Mesenchymal stem cell (in vitro differentiated cells and primary cell): ENCODE data around the gene TYMP.

Experiments used
- DNase-seq: peaks from one replicate; pipeline ENCODE4 v3.0.0-alpha.2; 2013
- H2AFZ ChIP-seq: one replicate; pipeline ENCODE4 v1.6.1; 2013; ENCODE audit warnings: low read depth, mild to moderate bottlenecking, control low read depth, inconsistent platforms, low read length, moderate library complexity
- H2AK5ac ChIP-seq: 2 replicates; pipeline ENCODE4 v1.6.1; 2013; ENCODE audit warnings: low read length, moderate library complexity, mild to moderate bottlenecking, inconsistent platforms; ENCODE audit not compliant: severe bottlenecking
- H2BK120ac ChIP-seq: one replicate; pipeline ENCODE4 v1.6.1; 2013; ENCODE audit warnings: low read depth, mild to moderate bottlenecking, inconsistent platforms, low read length, moderate library complexity
- H2BK12ac ChIP-seq, 2 experiments: one replicate each; pipeline ENCODE4 v1.6.1; 2013; ENCODE audit warnings: inconsistent platforms in 2 of 2, low read length in 2 of 2, mild to moderate bottlenecking in 2 of 2, moderate library complexity in 2 of 2, control low read depth in 1 of 2
- H2BK15ac ChIP-seq: one replicate; pipeline ENCODE4 v1.6.1; 2013; ENCODE audit warnings: mild to moderate bottlenecking, low read depth, inconsistent platforms; ENCODE audit not compliant: poor library complexity, severe bottlenecking
- H2BK5ac ChIP-seq: 2 replicates; pipeline ENCODE4 v1.6.1; 2013; ENCODE audit warnings: low read depth, mild to moderate bottlenecking, low read length, control low read depth, inconsistent platforms; ENCODE audit not compliant: poor library complexity, severe bottlenecking
- H3K14ac ChIP-seq, 2 experiments: one replicate each; pipeline ENCODE4 v1.6.1; 2013; ENCODE audit warnings: inconsistent platforms in 2 of 2, low read length in 2 of 2, control low read depth in 1 of 2, mild to moderate bottlenecking in 1 of 2, moderate library complexity in 1 of 2
- H3K18ac ChIP-seq, 2 experiments: one replicate each; pipeline ENCODE4 v1.6.1; 2013; ENCODE audit warnings: inconsistent platforms in 2 of 2, low read length in 2 of 2, control low read depth in 1 of 2, low read depth in 1 of 2, mild to moderate bottlenecking in 1 of 2
- H3K23ac ChIP-seq, 2 experiments: one replicate each; pipeline ENCODE4 v1.6.1; 2013; ENCODE audit warnings: inconsistent platforms in 2 of 2, low read length in 2 of 2, mild to moderate bottlenecking in 2 of 2, moderate library complexity in 2 of 2, control low read depth in 1 of 2
- H3K27ac ChIP-seq: 2 replicates; pipeline ENCODE4 v1.5.1; 2013; ENCODE audit warnings: mild to moderate bottlenecking, moderate library complexity, low read length, control low read depth, inconsistent platforms; ENCODE audit not compliant: poor library complexity, severe bottlenecking
- H3K27me3 ChIP-seq, 2 experiments: 2 replicates each; pipeline versions ENCODE4 v1.6.1 to v1.7.0; 2013; ENCODE audit warnings: low read length in 2 of 2, mild to moderate bottlenecking in 2 of 2, moderate library complexity in 2 of 2, control low read depth in 1 of 2, inconsistent platforms in 1 of 2; ENCODE audit not compliant: control insufficient read depth in 1 of 2, insufficient read depth in 1 of 2
- H3K36me3 ChIP-seq, 2 experiments: 2 replicates each; pipeline versions ENCODE4 v1.6.1 to v1.7.0; 2013; ENCODE audit warnings: low read length in 2 of 2, control low read depth in 1 of 2, inconsistent platforms in 1 of 2, low read depth in 1 of 2, mild to moderate bottlenecking in 1 of 2; ENCODE audit not compliant: insufficient read depth in 2 of 2, control insufficient read depth in 1 of 2
- H3K4ac ChIP-seq, 2 experiments: one replicate each; pipeline ENCODE4 v1.6.1; 2013; ENCODE audit warnings: inconsistent platforms in 2 of 2, low read length in 2 of 2, mild to moderate bottlenecking in 2 of 2, moderate library complexity in 2 of 2, control low read depth in 1 of 2, low read depth in 1 of 2
- H3K4me1 ChIP-seq: 2 replicates; pipeline ENCODE4 v1.6.1; 2013; ENCODE audit warnings: low read depth, low read length, control low read depth; ENCODE audit not compliant: control insufficient read depth, insufficient read depth
- H3K4me2 ChIP-seq: 2 replicates; pipeline ENCODE4 v1.6.1; 2013; ENCODE audit warnings: low read length, mild to moderate bottlenecking, inconsistent platforms; ENCODE audit not compliant: poor library complexity, severe bottlenecking
- H3K4me3 ChIP-seq, 2 experiments: 2 replicates each; pipeline versions ENCODE4 v1.5.1 to v1.7.0; 2013; ENCODE audit warnings: low read length in 2 of 2, mild to moderate bottlenecking in 2 of 2, control low read depth in 1 of 2, low read depth in 1 of 2; ENCODE audit not compliant: insufficient read depth in 1 of 2
- H3K79me1 ChIP-seq: replicated peaks from 2 replicates; pipeline ENCODE4 v1.6.1; 2013; ENCODE audit warnings: mild to moderate bottlenecking, control low read depth, low read length, inconsistent platforms; ENCODE audit not compliant: poor library complexity, severe bottlenecking
- H3K9ac ChIP-seq: 2 replicates; pipeline ENCODE4 v1.7.0; 2013; ENCODE audit warnings: mild to moderate bottlenecking, low read length, moderate library complexity
- H3K9me3 ChIP-seq: 2 replicates; pipeline ENCODE4 v1.7.0; 2013; ENCODE audit warnings: mild to moderate bottlenecking, low read length; ENCODE audit not compliant: control insufficient read depth
- H4K8ac ChIP-seq: one replicate; pipeline ENCODE4 v1.6.1; 2013; ENCODE audit warnings: inconsistent platforms, mild to moderate bottlenecking, low read length, moderate library complexity
- H4K91ac ChIP-seq: one replicate; pipeline ENCODE4 v1.6.1; 2013; ENCODE audit warnings: mild to moderate bottlenecking, low read length, inconsistent platforms
- WGBS: methylation state at CpG from one replicate; pipeline ENCODE4 v1.1.7; 2013; ENCODE audit warnings: mixed read lengths; 5-methylcytosine and 5-hydroxymethylcytosine counted together

TYMP gene

GRCh38 chr22:50547263-50547985 lies 17.6 kb upstream of the TYMP start:
- Histone ChIP-seq H4K8ac (no peak overlapping the region), H4K91ac (no peak overlapping the region), H3K23ac (no peak overlapping the region), H2AFZ (no peak overlapping the region), H2AK5ac (no peak overlapping the region), H3K9me3 (no peaks in the 10 kb centered on the region), H3K4me3 (no peak overlapping the region), H3K27me3 (peaks cover 10 to 64% of the 10 kb centered on the region in 2 experiments), H3K18ac (no peak overlapping the region), H3K79me1 (no peaks in the 10 kb centered on the region), H3K14ac (no peak overlapping the region), H2BK5ac (no peak overlapping the region), H2BK15ac (no peak overlapping the region), H3K4me1 (peaks cover 10% of the 10 kb centered on the region), H3K27ac (no peak overlapping the region), H2BK12ac (no peak overlapping the region), H3K4me2 (no peak overlapping the region), H3K36me3 (no peaks in the 10 kb centered on the region), H3K4ac (no peak overlapping the region), H3K9ac (no peak overlapping the region), H2BK120ac (no peak overlapping the region)
- no peak for DNase-seq
- WGBS, result 93% methylated on average over 35 of the region's 35 CpGs

GRCh38 chr22:50546326-50547262 lies 16.8 kb upstream of the TYMP start:
- H2BK120ac ChIP-seq, result no peak overlapping the region
- 97% methylated on average over 78 of the region's 78 CpGs for WGBS
- H3K79me1 ChIP-seq, result no peaks in the 10 kb centered on the region

DNA sequence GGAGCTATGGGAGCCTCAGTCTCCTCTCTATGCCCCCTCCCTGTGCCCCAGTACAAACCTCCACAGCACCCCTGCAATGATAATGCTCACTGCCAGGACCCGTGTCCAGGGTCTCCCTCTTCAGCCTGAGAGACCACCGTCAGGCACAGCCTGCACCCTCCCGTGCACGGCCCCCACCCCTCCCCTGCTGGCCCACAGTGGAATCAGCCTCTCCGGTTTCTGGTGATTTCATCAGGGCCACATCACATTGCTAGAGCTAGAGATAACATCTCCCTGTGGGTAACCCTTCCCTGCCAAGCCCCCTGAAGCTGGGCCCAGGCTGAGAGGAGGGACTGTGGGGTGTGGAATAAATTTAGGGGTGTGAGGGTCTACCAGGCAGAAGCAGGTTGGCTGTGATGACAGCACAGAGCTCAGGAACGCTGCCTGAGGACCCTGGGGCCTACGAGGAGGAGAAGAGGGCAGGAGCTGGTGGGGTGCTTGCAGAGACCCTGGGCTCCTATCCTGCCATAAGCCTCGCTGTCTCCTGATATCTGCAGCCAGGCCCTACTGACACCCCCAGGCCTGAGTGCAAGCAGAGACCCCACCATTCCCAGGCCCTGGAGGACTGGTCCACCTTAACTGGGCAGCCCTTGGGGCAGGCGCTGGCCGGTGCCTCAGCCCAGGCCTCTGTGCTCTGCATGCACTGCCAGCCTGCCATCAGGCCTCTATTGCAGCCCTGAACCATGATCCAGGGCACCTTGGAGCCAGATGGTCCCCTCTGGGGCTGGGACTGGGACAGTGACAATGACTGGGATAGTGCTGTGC lies 15.9 kb upstream of the TYMP start, which contains the start of gene KLHDC7B:
TSS of gene KLHDC7B (plus strand) at position 378 of the 804 bp plus-strand sequence. CDS start at position 723, 345 bp downstream.
- Histone ChIP-seq H3K9ac (no peak within 1 kb of the TSS), H3K9me3 (no peaks in the 10 kb centered on the region), H3K4me2 (no peak within 1 kb of the TSS), H3K14ac (no peak within 1 kb of the TSS), H3K79me1 (no peaks in the 10 kb centered on the region), H4K91ac (peak within 1 kb of the TSS; percentile 52), H3K4me1 (peaks cover 10% of the 10 kb centered on the region), H3K18ac (peak within 1 kb of the TSS; percentile 48 to 71), H3K4me3 (no peak within 1 kb of the TSS), H3K23ac (no peak within 1 kb of the TSS), H3K4ac (peak within 1 kb of the TSS in 1 of 2 experiments; percentile 47), H3K27ac (no peak within 1 kb of the TSS), H2AFZ (no peak within 1 kb of the TSS), H4K8ac (peak within 1 kb of the TSS; percentile 65), H2BK5ac (no peak within 1 kb of the TSS), H2AK5ac (no peak within 1 kb of the TSS), H3K36me3 (no peaks in the 10 kb centered on the region), H2BK12ac (peak within 1 kb of the TSS; percentile 61 to 67), H3K27me3 (peaks cover 0 to 59% of the 10 kb centered on the region in 2 experiments), H2BK15ac (peak within 1 kb of the TSS; percentile 15), H2BK120ac (peak within 1 kb of the TSS; percentile 22)
- 75% methylated on average over 10 of the region's 10 CpGs for WGBS
- peak; percentile 55 for DNase-seq

More at GRCh38 chr22:50546326-50547262, 16.8 kb upstream of the TYMP start:
- Histone ChIP-seq H3K4me3 (no peak overlapping the region), H4K8ac (peak overlapping the region; percentile 65), H3K23ac (no peak overlapping the region), H2BK15ac (no peak overlapping the region), H3K27ac (no peak overlapping the region), H3K4me1 (peaks cover 10% of the 10 kb centered on the region), H2AK5ac (no peak overlapping the region), H2BK5ac (no peak overlapping the region), H2BK12ac (peak overlapping the region; percentile 61 to 67), H3K9me3 (no peaks in the 10 kb centered on the region), H3K4me2 (no peak overlapping the region), H3K36me3 (no peaks in the 10 kb centered on the region), H3K14ac (no peak overlapping the region), H4K91ac (peak overlapping the region; percentile 52), H3K27me3 (peaks cover 5 to 64% of the 10 kb centered on the region in 2 experiments), H3K4ac (peak overlapping the region in 1 of 2 experiments; percentile 47), H3K18ac (peak overlapping the region; percentile 48 to 54), H3K9ac (no peak overlapping the region), H2AFZ (no peak overlapping the region)
- DNase-seq, result no peak
